NCI-H345 treated with DMSO at 0.1 percent for 48 hours (cell line): ENCODE data around the gene TRIM59.

Source experiments
- DNase-seq: peaks from one replicate; lab custom pipeline; 2025; ENCODE audit not compliant: unreplicated experiment; lab: John Stamatoyannopoulos, UW

The TRIM59 gene

DNA sequence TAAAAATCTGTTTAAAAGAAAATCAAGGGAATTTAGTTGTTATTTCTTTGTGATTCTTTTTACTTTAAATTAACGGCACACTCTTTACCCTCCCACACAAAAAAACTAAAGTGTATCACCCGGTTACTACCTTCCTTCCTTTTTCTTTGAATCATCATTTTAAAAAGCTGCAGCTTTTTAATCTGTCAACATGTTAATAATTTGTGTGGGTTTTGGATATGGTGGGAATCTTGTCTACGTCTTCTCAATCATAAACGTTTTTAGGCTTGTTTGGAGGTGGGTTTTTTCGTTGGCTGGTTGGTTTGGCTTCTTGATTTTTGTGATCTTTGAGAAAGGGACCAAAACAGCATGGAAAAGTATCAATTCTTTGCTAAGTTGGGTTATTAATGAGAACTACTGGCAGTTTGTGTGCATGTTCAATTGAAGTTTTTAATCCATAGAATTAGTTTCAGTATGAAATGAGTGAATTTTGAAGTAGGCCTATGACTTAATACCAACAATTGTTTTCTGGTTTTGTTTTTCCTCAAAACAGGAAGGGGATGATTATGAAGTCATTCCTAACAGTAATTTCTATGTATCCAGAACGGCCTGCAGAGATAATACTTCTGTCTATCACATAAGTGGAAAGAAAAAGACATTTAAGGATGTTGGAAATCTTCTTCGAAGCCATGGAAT, 45.7 kb downstream of the TRIM59 start:
- DNase-seq: no peak

DNA sequence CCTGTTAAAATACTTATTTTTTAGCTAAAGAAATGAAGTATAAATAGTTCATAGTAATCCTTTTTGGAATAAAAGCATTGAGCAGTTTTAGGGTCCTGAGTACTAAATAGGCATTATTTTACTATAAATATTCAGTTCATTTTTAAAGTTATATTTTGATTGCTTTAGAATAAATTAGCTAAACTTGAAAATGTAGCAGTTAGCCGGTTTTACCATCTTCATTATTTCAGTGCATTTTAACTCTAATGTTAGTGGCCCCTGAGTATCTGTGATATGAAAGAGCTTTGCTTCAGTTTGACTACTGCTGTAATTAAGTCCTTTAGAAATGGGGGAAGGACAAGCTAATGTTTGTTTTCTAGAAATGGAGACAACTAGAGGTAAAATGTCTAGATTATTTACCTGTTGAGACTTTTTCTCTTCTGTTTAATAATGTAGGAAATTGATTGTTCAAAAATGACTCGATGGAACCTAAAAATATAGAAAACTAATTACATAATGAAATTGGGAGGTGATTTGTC, 46.5 kb downstream of the TRIM59 start:
- no peak for DNase-seq

DNA sequence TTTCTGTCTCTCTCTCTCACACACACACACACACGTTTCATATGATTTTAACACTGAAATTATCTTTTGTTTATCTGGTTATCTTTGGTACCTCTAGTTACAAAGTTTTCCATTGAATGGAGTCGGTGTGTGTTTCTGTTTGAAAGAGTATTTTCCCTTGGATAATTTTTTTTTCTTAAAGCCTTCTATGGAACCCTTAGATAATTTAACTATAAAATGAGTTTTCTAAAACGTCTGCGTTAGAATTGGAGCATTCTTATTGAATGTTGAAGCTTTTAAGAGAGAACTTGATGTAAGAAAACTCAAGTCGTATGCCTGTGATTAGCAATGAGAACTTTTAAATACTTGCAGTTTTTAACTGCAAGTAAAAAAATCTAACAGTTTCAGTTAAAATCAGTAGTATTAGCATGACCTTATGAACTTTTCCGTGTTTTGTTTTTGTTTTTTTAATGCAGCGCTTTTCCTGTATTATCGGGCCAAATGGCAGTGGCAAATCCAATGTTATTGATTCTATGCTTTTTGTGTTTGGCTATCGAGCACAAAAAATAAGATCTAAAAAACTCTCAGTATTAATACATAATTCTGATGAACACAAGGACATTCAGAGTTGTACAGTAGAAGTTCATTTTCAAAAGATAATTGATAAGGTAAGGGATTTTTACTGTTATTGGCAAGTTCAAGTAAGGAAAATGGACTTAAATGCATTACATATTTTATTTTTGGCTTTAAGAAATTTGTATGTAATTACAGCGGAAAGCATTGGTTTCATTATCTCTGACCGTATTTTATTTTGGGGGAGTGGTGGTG, 47.2 kb downstream of the TRIM59 start:
- no peak for DNase-seq

DNA sequence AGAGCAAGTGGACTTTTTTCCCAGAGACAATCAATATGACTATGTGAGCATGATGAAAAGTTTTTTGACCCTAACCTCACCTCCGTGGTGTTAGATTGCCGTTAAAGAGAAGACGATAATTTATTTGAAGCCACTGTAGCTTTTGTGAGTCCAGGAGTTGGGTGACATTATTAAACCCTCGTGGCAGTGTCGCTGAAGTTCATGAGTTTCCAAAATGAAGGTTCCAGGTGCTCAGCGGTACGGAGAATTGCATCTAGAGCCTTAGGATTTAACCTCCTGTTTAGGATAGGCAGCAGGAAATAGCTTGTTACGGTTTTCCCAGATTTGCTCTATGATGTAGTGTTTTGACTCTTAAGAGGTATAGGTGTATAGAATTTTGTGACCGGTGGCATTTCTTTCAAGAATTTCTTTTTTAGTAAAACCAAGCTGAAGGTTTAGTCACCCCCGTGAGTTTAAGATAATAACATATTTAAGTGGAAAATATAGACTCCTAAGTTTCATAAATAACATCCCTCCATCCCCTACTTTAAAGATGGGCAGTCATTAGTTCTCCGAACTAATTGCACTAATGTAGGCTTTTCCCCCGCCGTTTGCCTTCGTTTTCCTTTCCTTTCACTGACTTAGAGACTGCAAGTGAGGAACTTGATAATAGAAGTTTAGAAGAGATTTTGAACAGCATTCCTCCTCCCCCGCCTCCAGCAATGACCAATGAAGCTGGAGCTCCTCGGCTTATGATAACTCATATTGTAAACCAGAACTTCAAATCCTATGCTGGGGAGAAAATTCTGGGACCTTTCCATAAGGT, 48.1 kb downstream of the TRIM59 start:
- no peak for DNase-seq

DNA sequence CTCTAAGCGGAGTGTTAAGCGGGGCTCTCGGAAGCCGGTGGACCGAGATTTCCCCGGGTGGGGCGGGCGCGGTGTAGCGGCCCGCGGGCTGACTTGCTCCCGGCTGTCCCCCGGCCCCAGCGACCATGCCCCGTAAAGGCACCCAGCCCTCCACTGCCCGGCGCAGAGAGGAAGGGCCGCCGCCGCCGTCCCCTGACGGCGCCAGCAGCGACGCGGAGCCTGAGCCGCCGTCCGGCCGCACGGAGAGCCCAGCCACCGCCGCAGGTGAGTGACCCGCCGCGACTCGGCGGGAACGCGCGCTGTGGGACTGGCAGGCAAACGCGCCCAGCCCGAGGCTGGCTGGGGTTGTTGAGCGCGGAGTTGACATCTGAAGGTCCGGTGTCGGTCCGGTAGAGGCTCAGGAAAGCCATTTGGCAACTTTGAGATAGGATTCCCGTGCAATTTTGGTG, 48.9 kb downstream of the TRIM59 start:
- DNase-seq: no peak

DNA sequence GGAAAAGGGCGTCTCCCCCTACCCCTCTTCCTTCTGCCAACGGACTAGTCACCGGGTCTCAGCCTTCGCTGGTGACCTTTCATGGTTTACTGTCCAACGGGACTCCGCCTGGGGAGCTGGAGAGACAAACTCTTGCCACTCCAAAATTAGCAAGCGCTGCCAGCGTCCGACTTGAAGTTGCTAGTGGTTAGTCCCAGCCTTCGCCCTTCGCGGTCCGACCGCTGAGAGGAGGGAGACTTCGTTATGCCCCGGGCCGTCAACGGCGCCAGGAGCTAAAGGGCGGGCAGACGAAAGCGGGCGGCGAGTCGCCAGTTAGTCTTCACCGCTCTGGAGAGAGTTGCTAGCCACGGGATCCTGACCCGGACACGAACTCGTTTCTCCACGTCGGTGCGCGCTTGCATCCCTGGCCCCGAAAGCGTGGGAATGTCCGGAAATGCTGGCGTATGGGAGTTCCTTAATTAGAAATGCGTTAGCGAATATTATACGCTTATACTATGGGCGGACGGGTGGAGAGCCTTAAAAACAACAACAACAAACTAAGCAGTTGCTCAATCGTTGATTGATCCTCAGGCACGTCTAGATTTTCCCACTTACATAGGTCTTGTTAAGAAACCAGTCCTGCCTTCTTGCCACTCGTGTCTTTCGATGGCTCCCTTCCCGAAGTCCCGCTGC, 49.4 kb downstream of the TRIM59 start:
- no peak for DNase-seq

DNA sequence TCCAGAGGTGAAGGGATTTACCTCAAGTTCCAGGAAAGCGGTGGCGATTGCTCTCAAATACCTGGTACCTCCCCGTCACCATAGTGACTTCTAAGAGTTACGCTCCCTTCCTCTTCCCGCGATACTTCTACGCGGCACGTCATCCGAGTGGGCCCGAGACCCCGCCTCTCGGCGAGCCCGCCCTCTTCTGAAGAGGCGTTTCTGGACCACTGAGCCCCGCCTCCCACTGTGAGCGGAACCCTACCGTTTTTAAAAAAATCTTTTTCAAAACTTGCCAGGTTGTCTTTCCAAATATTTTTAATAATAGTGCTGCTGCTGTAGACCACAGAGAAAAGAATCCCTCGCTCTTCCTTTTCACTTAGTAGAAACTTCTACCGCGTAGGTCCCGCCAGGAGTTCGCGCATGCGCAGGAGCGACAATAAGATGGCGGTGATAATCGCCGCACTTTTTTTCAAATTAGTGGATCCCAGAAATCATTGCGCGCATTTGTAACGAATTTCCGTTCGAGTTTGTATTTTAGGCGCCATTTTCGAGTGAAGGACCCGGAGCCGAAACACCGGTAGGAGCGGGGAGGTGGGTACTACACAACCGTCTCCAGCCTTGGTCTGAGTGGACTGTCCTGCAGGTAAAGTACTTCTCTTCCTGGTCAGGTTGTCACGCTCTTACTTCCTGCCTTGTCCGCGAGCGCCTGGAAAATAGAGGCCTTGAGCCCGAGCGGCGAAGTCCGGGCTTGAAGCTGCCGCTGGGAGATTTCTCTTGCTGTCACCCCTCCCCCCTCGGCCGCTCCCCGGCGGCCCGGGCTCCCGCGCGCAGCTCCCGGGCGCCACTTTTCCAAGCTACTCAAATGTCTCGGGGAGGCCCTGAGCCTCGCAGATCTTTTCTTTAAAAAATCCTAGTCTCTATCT, 50.2 kb downstream of the TRIM59 start, which contains the start of the genes IFT80 and SMC4:
Gene IFT80 (minus strand): TSS at position 101 of the 905 bp plus-strand sequence. CDS start 14,625 bp downstream, outside the sequence.
Gene SMC4 (plus strand): TSS at position 526 of the 905 bp plus-strand sequence. CDS start 1,177 bp downstream, outside the sequence.
- peak; percentile 89 for DNase-seq

DNA sequence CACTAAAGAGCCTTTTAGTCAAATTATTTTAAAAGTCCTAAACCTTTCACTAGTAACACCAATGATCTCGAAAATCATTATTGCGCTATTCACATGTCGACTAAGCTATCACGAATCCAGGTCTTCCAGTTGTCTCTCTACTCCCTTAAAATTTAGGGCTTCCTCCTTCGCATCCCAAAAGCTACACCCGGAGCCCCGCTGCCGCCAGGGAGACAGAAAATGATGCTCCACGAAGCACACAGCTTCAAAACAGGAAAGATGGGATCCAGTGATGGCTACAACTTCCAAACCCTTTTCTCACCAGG, 50.8 kb downstream of the TRIM59 start:
- DNase-seq: no peak

DNA sequence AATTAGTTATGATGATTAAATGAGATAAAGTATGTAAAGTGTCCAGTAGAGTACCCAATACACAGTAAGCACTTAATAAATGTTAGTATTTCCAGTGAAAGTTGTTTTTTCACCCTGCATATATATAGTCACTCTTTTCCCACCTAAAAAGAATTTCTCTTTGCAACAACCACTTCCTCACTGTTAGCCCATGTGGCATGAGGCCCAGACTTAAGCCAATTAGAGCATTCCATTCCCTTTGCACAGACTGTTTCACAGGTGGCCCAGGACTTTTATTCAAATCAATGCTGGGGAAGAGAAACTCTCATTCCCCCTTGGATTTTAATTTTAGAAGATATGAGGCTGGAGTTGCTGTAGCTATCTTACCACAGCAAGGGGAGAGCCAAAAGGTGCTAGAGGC, 54.3 kb downstream of the TRIM59 start:
- DNase-seq: no peak

DNA sequence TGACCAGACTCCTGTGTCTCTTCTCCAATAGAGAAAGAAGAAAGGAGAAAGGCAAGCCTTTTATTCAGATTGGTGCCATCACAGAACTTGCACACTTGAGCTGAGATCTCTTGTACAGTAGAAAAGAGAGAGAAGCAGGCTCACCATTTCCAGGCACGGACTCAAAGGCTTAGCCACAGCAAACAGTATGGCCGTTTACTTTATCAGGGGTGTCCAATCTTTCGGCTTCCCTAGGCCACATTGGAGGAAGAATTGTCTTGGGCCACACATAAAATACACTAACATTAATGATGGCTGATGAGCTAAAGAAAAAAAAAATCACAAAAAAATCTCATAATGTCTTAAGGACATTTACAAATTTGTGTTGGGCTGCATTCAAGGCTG, 55.6 kb downstream of the TRIM59 start:
- DNase-seq: no peak

DNA sequence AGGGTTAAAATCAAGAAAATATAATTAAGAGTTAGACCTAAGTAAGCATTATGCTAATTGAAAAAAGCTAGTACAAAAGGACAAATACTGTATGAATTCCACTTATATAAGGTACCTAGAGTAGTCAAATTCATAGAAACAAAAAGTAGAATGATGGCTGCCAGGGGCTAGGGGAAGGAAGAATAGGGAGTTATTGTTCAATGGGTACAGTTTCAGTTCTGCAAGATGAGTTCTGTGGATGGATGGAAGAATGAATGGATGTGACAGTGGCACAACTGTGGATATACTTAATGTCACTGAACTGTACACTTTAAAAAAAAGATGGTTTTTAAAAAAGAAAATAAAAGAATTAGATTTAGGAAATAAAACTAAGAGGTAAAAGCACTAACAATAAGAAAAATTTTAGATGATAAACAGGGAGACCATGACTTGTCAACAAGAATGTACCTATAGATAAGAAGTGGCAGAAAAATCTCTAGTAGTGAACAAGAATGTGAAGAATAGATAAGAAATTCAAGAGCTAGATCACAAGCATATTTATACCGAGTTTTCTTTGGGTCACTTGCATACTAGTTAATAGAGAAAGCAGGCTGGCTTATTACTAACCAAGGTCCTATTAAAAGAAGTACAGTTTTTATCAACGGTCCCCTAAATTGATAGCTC, 56.1 kb downstream of the TRIM59 start:
- no peak for DNase-seq

DNA sequence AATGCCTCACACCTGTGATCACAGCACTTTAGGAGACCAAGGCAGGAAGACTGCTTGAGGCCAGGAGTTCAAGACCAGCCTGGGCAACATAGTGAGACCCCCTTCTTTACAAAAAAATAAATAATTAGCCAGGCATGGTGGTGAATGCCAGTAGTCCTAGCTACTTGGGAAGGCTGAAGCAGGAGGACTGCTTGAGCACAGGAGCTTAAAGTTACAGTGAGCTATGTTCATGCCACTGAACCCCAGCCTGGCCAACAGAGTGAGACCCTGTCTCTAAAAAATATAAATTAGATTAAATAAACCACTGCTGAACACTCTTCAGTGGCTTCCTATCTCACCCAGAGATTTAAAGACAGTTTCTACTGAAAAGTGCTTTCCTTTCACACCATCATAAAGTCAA, 56.8 kb downstream of the TRIM59 start:
- no peak for DNase-seq

DNA sequence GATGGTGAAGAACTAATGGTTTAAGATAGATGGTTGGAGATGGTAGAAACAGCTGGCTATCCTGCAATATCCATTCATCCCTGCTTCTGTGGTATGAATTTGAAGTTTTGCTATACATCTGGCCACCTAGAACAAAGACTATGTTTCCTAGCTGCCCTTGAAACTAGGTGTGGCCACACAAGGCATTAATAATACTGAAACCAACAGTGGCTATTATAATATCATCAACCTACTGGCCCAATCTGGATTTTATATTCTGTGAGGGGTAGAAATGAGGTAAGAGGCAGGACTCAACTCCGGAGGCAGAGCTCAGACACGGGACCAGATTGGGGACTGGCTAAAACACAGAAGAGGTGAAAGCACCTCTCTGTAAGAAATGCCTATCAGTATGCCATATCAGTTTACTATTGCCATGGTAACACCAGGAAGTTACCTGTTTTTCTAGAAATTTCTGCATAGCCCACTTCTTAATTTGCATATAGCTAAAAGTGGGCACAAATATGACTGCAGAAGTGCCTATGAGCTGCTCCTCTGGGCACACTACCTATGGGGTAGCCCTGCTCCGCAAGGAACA, 58.9 kb downstream of the TRIM59 start:
- no peak for DNase-seq
